Measurements from ENCODE around the gene EPC1. TPM values are rescaled to one million over a fixed set of nuclear protein-coding genes. Genes with fewer than 3 reads are reported as not detected.

EPC1 gene
- total and polyA plus RNA-seq, 2 experiments from 2014 or later: 10.6 to 12.5 TPM

- in situ Hi-C loops (cut with MboI): no loop called here
- Histone ChIP-seq H2AFZ (no peak overlapping the region), H4K20me1 (ENCODE audit: insufficient read depth) (peaks cover 67% of the 10 kb centered on the region), H3K79me2 (ENCODE audit: insufficient read depth) (peaks cover 100% of the 10 kb centered on the region), H3K4me2 (ENCODE audit: unreplicated experiment) (no peak overlapping the region), H3F3A (ENCODE audit: insufficient read depth) (no peaks in the 10 kb centered on the region), H3K9me3 (ENCODE audit: low read depth) (no peaks in the 10 kb centered on the region), H3K9me2 (ENCODE audit: insufficient read depth) (no peaks in the 10 kb centered on the region), H3K27ac (no peak overlapping the region), H3K4me3 (no peak overlapping the region), H3K36me3 (ENCODE audit: low read depth) (no peaks in the 10 kb centered on the region), H3K9ac (no peak overlapping the region), H3K27me3 (replicated peaks; ENCODE audit: insufficient read depth) (no peaks in the 10 kb centered on the region), H3K4me1 (ENCODE audit: insufficient read depth) (peaks cover 15% of the 10 kb centered on the region)
- peak; percentile 28 for DNase-seq
- no peak for TF ChIP-seq EZH2 (IDR thresholded peaks at IDR 0.05; ENCODE audit: insufficient read depth, poor library complexity, severe bottlenecking)
- no peak for TF ChIP-seq EZH2phosphoT487 (IDR thresholded peaks at IDR 0.05; ENCODE audit: insufficient read depth, low read depth)
- 81 to 89% methylated on average over 3 of the region's 3 CpGs for WGBS, 2 experiments (ENCODE audit: low coverage in 1 of 2, low lambda C conversion rate in 2 of 2, missing lambda C conversion rate in 2 of 2)
Measured at GRCh38 chr10:32338262-32338661, 8.7 kb downstream of the EPC1 start.

GRCh38 chr10:32337350-32337749 is 9.6 kb downstream of the EPC1 start:
- H3K4me2 ChIP-seq (ENCODE audit: unreplicated experiment): no peak overlapping the region
- no peak overlapping the region for H3K9ac ChIP-seq
- in situ Hi-C loops (cut with MboI): no loop called here
- TF ChIP-seq EZH2 (IDR thresholded peaks at IDR 0.05; ENCODE audit: insufficient read depth, poor library complexity, severe bottlenecking): no peak
- TF ChIP-seq EZH2phosphoT487 (IDR thresholded peaks at IDR 0.05; ENCODE audit: insufficient read depth, low read depth): no peak
- no peak overlapping the region for H2AFZ ChIP-seq
- no peak overlapping the region for H3K27ac ChIP-seq
- H3K79me2 ChIP-seq (ENCODE audit: insufficient read depth): peaks cover 100% of the 10 kb centered on the region
- H3F3A ChIP-seq (ENCODE audit: insufficient read depth): peaks cover 6% of the 10 kb centered on the region; the same call in 1 of the 2 replicates
- no peak for DNase-seq
- H3K9me2 ChIP-seq (ENCODE audit: insufficient read depth): no peaks in the 10 kb centered on the region
- H3K4me1 ChIP-seq (ENCODE audit: insufficient read depth): peaks cover 18% of the 10 kb centered on the region
- no peaks in the 10 kb centered on the region for H3K27me3 ChIP-seq (replicated peaks; ENCODE audit: insufficient read depth)
- 94 to 100% methylated on average over 1 of the region's 1 CpG for WGBS, 2 experiments (ENCODE audit: low coverage in 1 of 2, low lambda C conversion rate in 2 of 2, missing lambda C conversion rate in 2 of 2)
- no peak overlapping the region for H3K4me3 ChIP-seq
- H3K9me3 ChIP-seq (ENCODE audit: low read depth): no peaks in the 10 kb centered on the region
- H3K36me3 ChIP-seq (ENCODE audit: low read depth): no peaks in the 10 kb centered on the region
- H4K20me1 ChIP-seq (ENCODE audit: insufficient read depth): peaks cover 73% of the 10 kb centered on the region

- Histone ChIP-seq H3F3A (ENCODE audit: insufficient read depth) (peaks cover 7% of the 10 kb centered on the region; the same call in 1 of the 2 replicates), H2AFZ (no peak overlapping the region), H3K27ac (no peak overlapping the region), H3K4me2 (ENCODE audit: unreplicated experiment) (no peak overlapping the region), H4K20me1 (ENCODE audit: insufficient read depth) (peaks cover 74% of the 10 kb centered on the region), H3K79me2 (ENCODE audit: insufficient read depth) (peaks cover 100% of the 10 kb centered on the region), H3K9me3 (ENCODE audit: low read depth) (no peaks in the 10 kb centered on the region), H3K4me1 (ENCODE audit: insufficient read depth) (peaks cover 16% of the 10 kb centered on the region), H3K9me2 (ENCODE audit: insufficient read depth) (no peaks in the 10 kb centered on the region), H3K4me3 (no peak overlapping the region), H3K27me3 (replicated peaks; ENCODE audit: insufficient read depth) (no peaks in the 10 kb centered on the region), H3K9ac (no peak overlapping the region), H3K36me3 (ENCODE audit: low read depth) (no peaks in the 10 kb centered on the region)
- in situ Hi-C loops (cut with MboI): no loop called here
- TF ChIP-seq EZH2phosphoT487 (IDR thresholded peaks at IDR 0.05; ENCODE audit: insufficient read depth, low read depth): no peak
- TF ChIP-seq EZH2 (IDR thresholded peaks at IDR 0.05; ENCODE audit: insufficient read depth, poor library complexity, severe bottlenecking): no peak
- DNase-seq: no peak
- WGBS, 2 experiments (ENCODE audit: low coverage in 1 of 2, low lambda C conversion rate in 2 of 2, missing lambda C conversion rate in 2 of 2): 95 to 97% methylated on average over 3 of the region's 3 CpGs
Measured at GRCh38 chr10:32333849-32334248, 13.1 kb downstream of the EPC1 start.

- Histone ChIP-seq H3K27ac (no peak overlapping the region), H3K79me2 (ENCODE audit: insufficient read depth) (peaks cover 100% of the 10 kb centered on the region), H2AFZ (no peak overlapping the region), H3K27me3 (replicated peaks; ENCODE audit: insufficient read depth) (no peaks in the 10 kb centered on the region), H3K9me3 (ENCODE audit: low read depth) (no peaks in the 10 kb centered on the region), H3K4me3 (no peak overlapping the region), H3K4me1 (ENCODE audit: insufficient read depth) (peaks cover 20% of the 10 kb centered on the region), H3K36me3 (ENCODE audit: low read depth) (no peaks in the 10 kb centered on the region), H3K9me2 (ENCODE audit: insufficient read depth) (no peaks in the 10 kb centered on the region), H4K20me1 (ENCODE audit: insufficient read depth) (peaks cover 77% of the 10 kb centered on the region), H3K9ac (no peak overlapping the region), H3F3A (ENCODE audit: insufficient read depth) (peaks cover 7% of the 10 kb centered on the region; the same call in 1 of the 2 replicates), H3K4me2 (ENCODE audit: unreplicated experiment) (no peak overlapping the region)
- DNase-seq: no peak
- 76 to 81% methylated on average over 3 of the region's 3 CpGs for WGBS, 2 experiments (ENCODE audit: low coverage in 1 of 2, low lambda C conversion rate in 2 of 2, missing lambda C conversion rate in 2 of 2)
- TF ChIP-seq EZH2 (IDR thresholded peaks at IDR 0.05; ENCODE audit: insufficient read depth, poor library complexity, severe bottlenecking): no peak
- TF ChIP-seq EZH2phosphoT487 (IDR thresholded peaks at IDR 0.05; ENCODE audit: insufficient read depth, low read depth): no peak
- in situ Hi-C loops (cut with MboI): no loop called here
Measured at GRCh38 chr10:32332299-32332750, 14.6 kb downstream of the EPC1 start.

GRCh38 chr10:32331606-32332005 is 15.4 kb downstream of the EPC1 start:
- no peak overlapping the region for H3K9ac ChIP-seq
- peaks cover 22% of the 10 kb centered on the region for H3K4me1 ChIP-seq (ENCODE audit: insufficient read depth)
- H3K4me3 ChIP-seq: no peak overlapping the region
- H3K9me2 ChIP-seq (ENCODE audit: insufficient read depth): no peaks in the 10 kb centered on the region
- DNase-seq: no peak
- H4K20me1 ChIP-seq (ENCODE audit: insufficient read depth): peaks cover 76% of the 10 kb centered on the region
- TF ChIP-seq EZH2phosphoT487 (IDR thresholded peaks at IDR 0.05; ENCODE audit: insufficient read depth, low read depth) (no peak), EZH2 (IDR thresholded peaks at IDR 0.05; ENCODE audit: insufficient read depth, poor library complexity, severe bottlenecking) (no peak)
- no peak overlapping the region for H3K27ac ChIP-seq
- H3K36me3 ChIP-seq (ENCODE audit: low read depth): no peaks in the 10 kb centered on the region
- no peak overlapping the region for H3K4me2 ChIP-seq (ENCODE audit: unreplicated experiment)
- H3K9me3 ChIP-seq (ENCODE audit: low read depth): no peaks in the 10 kb centered on the region
- H3F3A ChIP-seq (ENCODE audit: insufficient read depth): peaks cover 7% of the 10 kb centered on the region; the same call in 1 of the 2 replicates
- H2AFZ ChIP-seq: no peak overlapping the region
- peaks cover 100% of the 10 kb centered on the region for H3K79me2 ChIP-seq (ENCODE audit: insufficient read depth)
- in situ Hi-C loops (cut with MboI): no loop called here
- H3K27me3 ChIP-seq (replicated peaks; ENCODE audit: insufficient read depth): no peaks in the 10 kb centered on the region

Data from GM23248 (cell line).